Measurements from ENCODE around the gene SLC30A5.
"Not testable (repeated sequence)": the region's sequence is repeated elsewhere in the genome, so short reads cannot be mapped to it uniquely, and the experiment has no call there.

The SLC30A5 gene

GRCh38 chr5:69093771-69094482 lies at the start of gene SLC30A5:
SLC30A5 (plus strand) TSS chr5:69094014; CDS start chr5:69094256, 242 bp downstream.
- H3K4me3 Mint-ChIP-seq: peak within 1 kb of the TSS; percentile 94
- peak; percentile 91 to 98 for DNase-seq (ENCODE audit: low spot score in 2 of 2)
- no peaks in the 10 kb centered on the region for H3K27me3 Mint-ChIP-seq
- ATAC-seq (replicated peaks; ENCODE audit: extremely low read depth, poor library complexity, severe bottlenecking): peak; percentile 99
- H3K4me1 Mint-ChIP-seq: peaks cover 24% of the 10 kb centered on the region
- H3K9me3 Mint-ChIP-seq: no peaks in the 10 kb centered on the region
- H3K27ac Mint-ChIP-seq (ENCODE audit: low read depth): peak within 1 kb of the TSS; percentile 93
- H3K36me3 Mint-ChIP-seq (ENCODE audit: insufficient read depth): peaks cover 12% of the 10 kb centered on the region

GRCh38 chr5:69045213-69045612 lies 48.6 kb upstream of the SLC30A5 start:
- H3K27me3 Mint-ChIP-seq; H3K4me3 Mint-ChIP-seq; DNase-seq (ENCODE audit: low spot score in 2 of 2); H3K4me1 Mint-ChIP-seq; ATAC-seq (replicated peaks; ENCODE audit: extremely low read depth, poor library complexity, severe bottlenecking); H3K27ac Mint-ChIP-seq (ENCODE audit: low read depth); H3K9me3 Mint-ChIP-seq; H3K36me3 Mint-ChIP-seq (ENCODE audit: insufficient read depth): not testable (repeated sequence)

GRCh38 chr5:69046375-69046957 lies 47.3 kb upstream of the SLC30A5 start:
- H3K27me3 Mint-ChIP-seq: no peaks in the 10 kb centered on the region
- H3K9me3 Mint-ChIP-seq: no peaks in the 10 kb centered on the region
- H3K27ac Mint-ChIP-seq (ENCODE audit: low read depth): no peak overlapping the region
- DNase-seq (ENCODE audit: low spot score in 2 of 2) (no peak), ATAC-seq (replicated peaks; ENCODE audit: extremely low read depth, poor library complexity, severe bottlenecking) (no peak)
- H3K36me3 Mint-ChIP-seq (ENCODE audit: insufficient read depth): peaks cover 4% of the 10 kb centered on the region
- no peaks in the 10 kb centered on the region for H3K4me1 Mint-ChIP-seq
- H3K4me3 Mint-ChIP-seq: peak overlapping the region; percentile 46

- no peak for ATAC-seq (replicated peaks; ENCODE audit: extremely low read depth, poor library complexity, severe bottlenecking)
- Mint-ChIP-seq H3K9me3 (no peaks in the 10 kb centered on the region), H3K27ac (ENCODE audit: low read depth) (no peak overlapping the region), H3K36me3 (ENCODE audit: insufficient read depth) (no peaks in the 10 kb centered on the region), H3K4me1 (no peaks in the 10 kb centered on the region), H3K4me3 (no peak overlapping the region), H3K27me3 (no peaks in the 10 kb centered on the region)
- no peak for DNase-seq (ENCODE audit: low spot score in 2 of 2)
Measured at GRCh38 chr5:69048230-69048629, 45.6 kb upstream of the SLC30A5 start.

- DNase-seq (ENCODE audit: low spot score in 2 of 2): no peak
- H3K4me1 Mint-ChIP-seq: no peaks in the 10 kb centered on the region
- no peaks in the 10 kb centered on the region for H3K9me3 Mint-ChIP-seq
- H3K27me3 Mint-ChIP-seq: no peaks in the 10 kb centered on the region
- no peak overlapping the region for H3K27ac Mint-ChIP-seq (ENCODE audit: low read depth)
- no peak for ATAC-seq (replicated peaks; ENCODE audit: extremely low read depth, poor library complexity, severe bottlenecking)
- H3K36me3 Mint-ChIP-seq (ENCODE audit: insufficient read depth): no peaks in the 10 kb centered on the region
- no peak overlapping the region for H3K4me3 Mint-ChIP-seq
Measured at GRCh38 chr5:69049151-69049550, 44.7 kb upstream of the SLC30A5 start.

- no peaks in the 10 kb centered on the region for H3K4me1 Mint-ChIP-seq
- ATAC-seq (replicated peaks; ENCODE audit: extremely low read depth, poor library complexity, severe bottlenecking): no peak
- H3K4me3 Mint-ChIP-seq: no peak overlapping the region
- H3K27me3 Mint-ChIP-seq: no peaks in the 10 kb centered on the region
- no peak for DNase-seq (ENCODE audit: low spot score in 2 of 2)
- H3K36me3 Mint-ChIP-seq (ENCODE audit: insufficient read depth): no peaks in the 10 kb centered on the region
- H3K27ac Mint-ChIP-seq (ENCODE audit: low read depth): no peak overlapping the region
- no peaks in the 10 kb centered on the region for H3K9me3 Mint-ChIP-seq
Measured at GRCh38 chr5:69049796-69050195, 44.0 kb upstream of the SLC30A5 start.

- ATAC-seq (replicated peaks; ENCODE audit: extremely low read depth, poor library complexity, severe bottlenecking) (no peak), DNase-seq (ENCODE audit: low spot score in 2 of 2) (no peak)
- H3K9me3 Mint-ChIP-seq: no peaks in the 10 kb centered on the region
- no peaks in the 10 kb centered on the region for H3K36me3 Mint-ChIP-seq (ENCODE audit: insufficient read depth)
- H3K4me1 Mint-ChIP-seq: no peaks in the 10 kb centered on the region
- no peaks in the 10 kb centered on the region for H3K27me3 Mint-ChIP-seq
- no peak overlapping the region for H3K4me3 Mint-ChIP-seq
- no peak overlapping the region for H3K27ac Mint-ChIP-seq (ENCODE audit: low read depth)
Measured at GRCh38 chr5:69050214-69050613, 43.6 kb upstream of the SLC30A5 start.

GRCh38 chr5:69052181-69052580 lies 41.6 kb upstream of the SLC30A5 start:
- H3K9me3 Mint-ChIP-seq: no peaks in the 10 kb centered on the region
- DNase-seq (ENCODE audit: low spot score in 2 of 2): no peak
- no peaks in the 10 kb centered on the region for H3K4me1 Mint-ChIP-seq
- ATAC-seq (replicated peaks; ENCODE audit: extremely low read depth, poor library complexity, severe bottlenecking): no peak
- no peak overlapping the region for H3K4me3 Mint-ChIP-seq
- no peaks in the 10 kb centered on the region for H3K27me3 Mint-ChIP-seq
- H3K27ac Mint-ChIP-seq (ENCODE audit: low read depth): no peak overlapping the region
- no peaks in the 10 kb centered on the region for H3K36me3 Mint-ChIP-seq (ENCODE audit: insufficient read depth)

GRCh38 chr5:69074664-69075521 lies 18.9 kb upstream of the SLC30A5 start:
- ATAC-seq (replicated peaks; ENCODE audit: extremely low read depth, poor library complexity, severe bottlenecking): no peak

GRCh38 chr5:69075522-69076179 lies 18.2 kb upstream of the SLC30A5 start:
- no peaks in the 10 kb centered on the region for H3K9me3 Mint-ChIP-seq
- H3K27ac Mint-ChIP-seq (ENCODE audit: low read depth): no peak overlapping the region
- no peaks in the 10 kb centered on the region for H3K4me1 Mint-ChIP-seq
- H3K36me3 Mint-ChIP-seq (ENCODE audit: insufficient read depth): no peaks in the 10 kb centered on the region
- H3K27me3 Mint-ChIP-seq: peaks cover 10% of the 10 kb centered on the region
- DNase-seq (ENCODE audit: low spot score in 2 of 2): no peak
- no peak overlapping the region for H3K4me3 Mint-ChIP-seq
- ATAC-seq (replicated peaks; ENCODE audit: extremely low read depth, poor library complexity, severe bottlenecking): no peak

More at GRCh38 chr5:69074664-69075521, 18.9 kb upstream of the SLC30A5 start:
- Mint-ChIP-seq H3K36me3 (ENCODE audit: insufficient read depth) (no peaks in the 10 kb centered on the region), H3K4me3 (no peak overlapping the region), H3K4me1 (no peaks in the 10 kb centered on the region), H3K9me3 (no peaks in the 10 kb centered on the region), H3K27ac (ENCODE audit: low read depth) (no peak overlapping the region), H3K27me3 (peaks cover 10% of the 10 kb centered on the region)
- DNase-seq (ENCODE audit: low spot score in 2 of 2): no peak

- Mint-ChIP-seq H3K4me3 (no peak overlapping the region), H3K27ac (ENCODE audit: low read depth) (no peak overlapping the region), H3K27me3 (no peaks in the 10 kb centered on the region), H3K36me3 (ENCODE audit: insufficient read depth) (no peaks in the 10 kb centered on the region), H3K9me3 (no peaks in the 10 kb centered on the region), H3K4me1 (no peaks in the 10 kb centered on the region)
- no peak for DNase-seq (ENCODE audit: low spot score in 2 of 2)
- ATAC-seq (replicated peaks; ENCODE audit: extremely low read depth, poor library complexity, severe bottlenecking): no peak
Measured at GRCh38 chr5:69078921-69079540, 14.8 kb upstream of the SLC30A5 start.

GRCh38 chr5:69079556-69079955 lies 14.3 kb upstream of the SLC30A5 start:
- no peaks in the 10 kb centered on the region for H3K4me1 Mint-ChIP-seq
- no peak overlapping the region for H3K4me3 Mint-ChIP-seq
- no peaks in the 10 kb centered on the region for H3K27me3 Mint-ChIP-seq
- ATAC-seq (replicated peaks; ENCODE audit: extremely low read depth, poor library complexity, severe bottlenecking) (no peak), DNase-seq (ENCODE audit: low spot score in 2 of 2) (no peak)
- no peaks in the 10 kb centered on the region for H3K9me3 Mint-ChIP-seq
- H3K27ac Mint-ChIP-seq (ENCODE audit: low read depth): no peak overlapping the region
- no peaks in the 10 kb centered on the region for H3K36me3 Mint-ChIP-seq (ENCODE audit: insufficient read depth)
